PFSK-1 (cell line): ENCODE measurements around the gene GLYAT.

Experiments used
- FOXP2 ChIP-seq: optimal IDR thresholded peaks from 2 replicates; pipeline ENCODE3; 2011; ENCODE audit warnings: borderline replicate concordance, control low read depth, inconsistent platforms; ENCODE audit not compliant: insufficient read depth; ENCODE audit errors: extremely low read length, extremely low read depth
- POLR2AphosphoS5 ChIP-seq: IDR thresholded peaks from 2 replicates; pipeline ENCODE4 v1.6.1; 2012; ENCODE audit warnings: low read depth, mild to moderate bottlenecking, control low read depth, low read length, moderate library complexity
- SIN3A ChIP-seq: IDR thresholded peaks from 2 replicates; pipeline ENCODE4 v1.6.1; 2012; ENCODE audit warnings: mild to moderate bottlenecking, low read length, moderate library complexity, borderline replicate concordance; ENCODE audit not compliant: insufficient read depth
- TAF1 ChIP-seq: IDR thresholded peaks from 2 replicates; pipeline ENCODE4 v1.6.1; 2012; ENCODE audit warnings: low read length, control low read depth, borderline replicate concordance; ENCODE audit not compliant: insufficient read depth
- TF ChIP-seq, protein P1 (sequence below), 2 experiments: IDR thresholded peaks; 2 replicates each; pipeline versions ENCODE4 v1.6.1 to v1.8.0; 2011 to 2012; ENCODE audit warnings: low read depth in 2 of 2, low read length in 2 of 2, control low read depth in 1 of 2, inconsistent platforms in 1 of 2, mild to moderate bottlenecking in 1 of 2, moderate library complexity in 1 of 2; ENCODE audit not compliant: insufficient read depth in 1 of 2

GRCh38 chr11:58727415-58727797 is 4.3 kb downstream of the GLYAT start:
- TF ChIP-seq SIN3A (no peak), POLR2AphosphoS5 (no peak), TAF1 (no peak), FOXP2 (no peak)
- TF ChIP-seq, protein P1, sequence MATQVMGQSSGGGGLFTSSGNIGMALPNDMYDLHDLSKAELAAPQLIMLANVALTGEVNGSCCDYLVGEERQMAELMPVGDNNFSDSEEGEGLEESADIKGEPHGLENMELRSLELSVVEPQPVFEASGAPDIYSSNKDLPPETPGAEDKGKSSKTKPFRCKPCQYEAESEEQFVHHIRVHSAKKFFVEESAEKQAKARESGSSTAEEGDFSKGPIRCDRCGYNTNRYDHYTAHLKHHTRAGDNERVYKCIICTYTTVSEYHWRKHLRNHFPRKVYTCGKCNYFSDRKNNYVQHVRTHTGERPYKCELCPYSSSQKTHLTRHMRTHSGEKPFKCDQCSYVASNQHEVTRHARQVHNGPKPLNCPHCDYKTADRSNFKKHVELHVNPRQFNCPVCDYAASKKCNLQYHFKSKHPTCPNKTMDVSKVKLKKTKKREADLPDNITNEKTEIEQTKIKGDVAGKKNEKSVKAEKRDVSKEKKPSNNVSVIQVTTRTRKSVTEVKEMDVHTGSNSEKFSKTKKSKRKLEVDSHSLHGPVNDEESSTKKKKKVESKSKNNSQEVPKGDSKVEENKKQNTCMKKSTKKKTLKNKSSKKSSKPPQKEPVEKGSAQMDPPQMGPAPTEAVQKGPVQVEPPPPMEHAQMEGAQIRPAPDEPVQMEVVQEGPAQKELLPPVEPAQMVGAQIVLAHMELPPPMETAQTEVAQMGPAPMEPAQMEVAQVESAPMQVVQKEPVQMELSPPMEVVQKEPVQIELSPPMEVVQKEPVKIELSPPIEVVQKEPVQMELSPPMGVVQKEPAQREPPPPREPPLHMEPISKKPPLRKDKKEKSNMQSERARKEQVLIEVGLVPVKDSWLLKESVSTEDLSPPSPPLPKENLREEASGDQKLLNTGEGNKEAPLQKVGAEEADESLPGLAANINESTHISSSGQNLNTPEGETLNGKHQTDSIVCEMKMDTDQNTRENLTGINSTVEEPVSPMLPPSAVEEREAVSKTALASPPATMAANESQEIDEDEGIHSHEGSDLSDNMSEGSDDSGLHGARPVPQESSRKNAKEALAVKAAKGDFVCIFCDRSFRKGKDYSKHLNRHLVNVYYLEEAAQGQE (IDR thresholded peaks at IDR 0.05; ENCODE audit: insufficient read depth in 1 of 2, low read depth in 2 of 2, low read length in 2 of 2), result no peak
